ENCODE data around the gene RNF213.
"Not testable (repeated sequence)": the region's sequence is repeated elsewhere in the genome, so short reads cannot be mapped to it uniquely, and the experiment has no call there.

DNA sequence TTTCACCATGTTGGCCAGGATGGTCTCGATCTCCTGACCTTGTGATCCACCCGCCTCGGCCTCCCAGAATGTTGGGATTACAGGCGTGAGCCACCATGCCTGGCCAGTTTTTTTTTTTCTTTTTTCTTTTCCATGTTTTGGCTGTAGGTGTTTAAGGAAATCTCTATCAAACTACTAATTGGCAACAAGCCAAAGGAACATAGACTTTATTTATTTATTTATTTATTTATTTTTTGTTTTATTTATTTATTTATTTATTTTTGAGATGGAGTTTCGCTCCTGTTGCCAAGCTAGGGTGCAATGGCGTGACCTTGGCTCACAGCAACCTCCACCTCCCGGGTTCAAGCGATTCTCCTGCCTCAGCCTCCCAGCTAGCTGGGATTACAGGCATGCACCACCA, 15.2 kb downstream of the RNF213 start:
- TF ChIP-seq, protein P1, sequence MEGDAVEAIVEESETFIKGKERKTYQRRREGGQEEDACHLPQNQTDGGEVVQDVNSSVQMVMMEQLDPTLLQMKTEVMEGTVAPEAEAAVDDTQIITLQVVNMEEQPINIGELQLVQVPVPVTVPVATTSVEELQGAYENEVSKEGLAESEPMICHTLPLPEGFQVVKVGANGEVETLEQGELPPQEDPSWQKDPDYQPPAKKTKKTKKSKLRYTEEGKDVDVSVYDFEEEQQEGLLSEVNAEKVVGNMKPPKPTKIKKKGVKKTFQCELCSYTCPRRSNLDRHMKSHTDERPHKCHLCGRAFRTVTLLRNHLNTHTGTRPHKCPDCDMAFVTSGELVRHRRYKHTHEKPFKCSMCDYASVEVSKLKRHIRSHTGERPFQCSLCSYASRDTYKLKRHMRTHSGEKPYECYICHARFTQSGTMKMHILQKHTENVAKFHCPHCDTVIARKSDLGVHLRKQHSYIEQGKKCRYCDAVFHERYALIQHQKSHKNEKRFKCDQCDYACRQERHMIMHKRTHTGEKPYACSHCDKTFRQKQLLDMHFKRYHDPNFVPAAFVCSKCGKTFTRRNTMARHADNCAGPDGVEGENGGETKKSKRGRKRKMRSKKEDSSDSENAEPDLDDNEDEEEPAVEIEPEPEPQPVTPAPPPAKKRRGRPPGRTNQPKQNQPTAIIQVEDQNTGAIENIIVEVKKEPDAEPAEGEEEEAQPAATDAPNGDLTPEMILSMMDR (IDR thresholded peaks at IDR 0.05): not testable (repeated sequence)
- TF ChIP-seq, protein P2, sequence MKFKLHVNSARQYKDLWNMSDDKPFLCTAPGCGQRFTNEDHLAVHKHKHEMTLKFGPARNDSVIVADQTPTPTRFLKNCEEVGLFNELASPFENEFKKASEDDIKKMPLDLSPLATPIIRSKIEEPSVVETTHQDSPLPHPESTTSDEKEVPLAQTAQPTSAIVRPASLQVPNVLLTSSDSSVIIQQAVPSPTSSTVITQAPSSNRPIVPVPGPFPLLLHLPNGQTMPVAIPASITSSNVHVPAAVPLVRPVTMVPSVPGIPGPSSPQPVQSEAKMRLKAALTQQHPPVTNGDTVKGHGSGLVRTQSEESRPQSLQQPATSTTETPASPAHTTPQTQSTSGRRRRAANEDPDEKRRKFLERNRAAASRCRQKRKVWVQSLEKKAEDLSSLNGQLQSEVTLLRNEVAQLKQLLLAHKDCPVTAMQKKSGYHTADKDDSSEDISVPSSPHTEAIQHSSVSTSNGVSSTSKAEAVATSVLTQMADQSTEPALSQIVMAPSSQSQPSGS (CRISPR knock-in tag; IDR thresholded peaks at IDR 0.05; ENCODE audit: borderline replicate concordance, low read depth): not testable (repeated sequence)
- not testable (repeated sequence) for TF ChIP-seq HMGXB4 (CRISPR knock-in tag; IDR thresholded peaks at IDR 0.05); IRF1 (CRISPR knock-in tag; IDR thresholded peaks at IDR 0.05); JUN (CRISPR knock-in tag; IDR thresholded peaks at IDR 0.05); FOXK1 (CRISPR knock-in tag; IDR thresholded peaks at IDR 0.05); FOXP4 (CRISPR knock-in tag; IDR thresholded peaks at IDR 0.05); CBFB (CRISPR knock-in tag; IDR thresholded peaks at IDR 0.05; ENCODE audit: low read depth); ZBTB43 (CRISPR knock-in tag; IDR thresholded peaks at IDR 0.05)

Data from WTC11 (cell line).